Endothelial cell (in vitro differentiated cells): ENCODE measurements around the gene CACNA2D3. TPM values are rescaled to one million over a fixed set of nuclear protein-coding genes. Genes with fewer than 3 reads are reported as not detected.

Experiments
- DNase-seq: peaks from one replicate; pipeline ENCODE4 v3.0.0; 2021; ENCODE audit warnings: low spot score
- H3K27ac Mint-ChIP-seq: one replicate; pipeline ENCODE4 v1.8.0; 2021; ENCODE audit warnings: mixed read lengths, inconsistent platforms; ENCODE audit not compliant: unreplicated experiment
- H3K27me3 Mint-ChIP-seq: one replicate; pipeline ENCODE4 v1.8.0; 2021; ENCODE audit warnings: mild to moderate bottlenecking, moderate library complexity, mixed read lengths, inconsistent platforms; ENCODE audit not compliant: unreplicated experiment
- H3K36me3 Mint-ChIP-seq: one replicate; pipeline ENCODE4 v1.8.0; 2021; ENCODE audit warnings: mild to moderate bottlenecking, low read depth, mixed read lengths, inconsistent platforms; ENCODE audit not compliant: unreplicated experiment
- H3K4me1 Mint-ChIP-seq: one replicate; pipeline ENCODE4 v1.8.0; 2021; ENCODE audit warnings: mild to moderate bottlenecking, mixed read lengths, inconsistent platforms; ENCODE audit not compliant: unreplicated experiment
- H3K4me3 Mint-ChIP-seq: one replicate; pipeline ENCODE4 v1.8.0; 2021; ENCODE audit warnings: mild to moderate bottlenecking, mixed read lengths, inconsistent platforms; ENCODE audit not compliant: unreplicated experiment
- H3K9me3 Mint-ChIP-seq: one replicate; pipeline ENCODE4 v1.8.0; 2021; ENCODE audit warnings: mixed read lengths, inconsistent platforms; ENCODE audit not compliant: unreplicated experiment
- total RNA-seq: library from RNA; stranded (reverse); fragmentation: NEBNext Ultra II Directional; extraction: Animal tissue kit (Norgen Biotek cat#: 25700); gene quantifications from one replicate; pipeline ENCODE4 v1.2.1, GENCODE V29; 2021; ENCODE audit not compliant: unreplicated experiment
- TF ChIP-seq, protein P1 (sequence below): fragments of 200-600 bp; sonication (generic); IDR thresholded peaks from one replicate; pipeline ENCODE4 v1.5.0; 2021; ENCODE audit warnings: antibody characterized with exemption; ENCODE audit not compliant: unreplicated experiment

Gene CACNA2D3
- total RNA-seq, 1 donor from 2014 or later, result 0.46 TPM

DNA sequence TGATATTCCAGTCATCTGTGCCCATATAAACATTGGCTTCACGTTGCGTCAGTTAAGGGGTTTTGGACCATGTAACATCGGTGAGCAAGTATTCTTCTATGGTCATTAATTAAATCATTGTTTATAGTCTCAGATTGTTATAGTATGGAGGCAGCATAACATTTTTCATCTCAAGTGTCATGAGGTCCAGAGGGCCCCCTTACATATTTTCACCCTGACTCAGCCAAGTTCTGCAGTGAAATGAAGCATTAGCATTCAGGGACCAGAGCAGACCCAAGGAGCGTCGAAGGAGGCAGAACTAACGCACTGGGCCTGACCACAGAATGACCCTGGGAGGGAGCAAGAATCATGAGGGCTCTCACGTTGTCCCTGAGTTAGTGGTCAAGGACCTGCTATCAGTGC lies 634.0 kb downstream of the CACNA2D3 start:
- no peaks in the 10 kb centered on the region for H3K9me3 Mint-ChIP-seq
- H3K27me3 Mint-ChIP-seq, result peaks cover 2% of the 10 kb centered on the region
- TF ChIP-seq, protein P1, sequence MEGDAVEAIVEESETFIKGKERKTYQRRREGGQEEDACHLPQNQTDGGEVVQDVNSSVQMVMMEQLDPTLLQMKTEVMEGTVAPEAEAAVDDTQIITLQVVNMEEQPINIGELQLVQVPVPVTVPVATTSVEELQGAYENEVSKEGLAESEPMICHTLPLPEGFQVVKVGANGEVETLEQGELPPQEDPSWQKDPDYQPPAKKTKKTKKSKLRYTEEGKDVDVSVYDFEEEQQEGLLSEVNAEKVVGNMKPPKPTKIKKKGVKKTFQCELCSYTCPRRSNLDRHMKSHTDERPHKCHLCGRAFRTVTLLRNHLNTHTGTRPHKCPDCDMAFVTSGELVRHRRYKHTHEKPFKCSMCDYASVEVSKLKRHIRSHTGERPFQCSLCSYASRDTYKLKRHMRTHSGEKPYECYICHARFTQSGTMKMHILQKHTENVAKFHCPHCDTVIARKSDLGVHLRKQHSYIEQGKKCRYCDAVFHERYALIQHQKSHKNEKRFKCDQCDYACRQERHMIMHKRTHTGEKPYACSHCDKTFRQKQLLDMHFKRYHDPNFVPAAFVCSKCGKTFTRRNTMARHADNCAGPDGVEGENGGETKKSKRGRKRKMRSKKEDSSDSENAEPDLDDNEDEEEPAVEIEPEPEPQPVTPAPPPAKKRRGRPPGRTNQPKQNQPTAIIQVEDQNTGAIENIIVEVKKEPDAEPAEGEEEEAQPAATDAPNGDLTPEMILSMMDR, result no peak
- no peak overlapping the region for H3K27ac Mint-ChIP-seq
- H3K36me3 Mint-ChIP-seq, result no peaks in the 10 kb centered on the region
- H3K4me3 Mint-ChIP-seq, result no peak overlapping the region
- H3K4me1 Mint-ChIP-seq, result peaks cover 3% of the 10 kb centered on the region
- DNase-seq, result no peak

DNA sequence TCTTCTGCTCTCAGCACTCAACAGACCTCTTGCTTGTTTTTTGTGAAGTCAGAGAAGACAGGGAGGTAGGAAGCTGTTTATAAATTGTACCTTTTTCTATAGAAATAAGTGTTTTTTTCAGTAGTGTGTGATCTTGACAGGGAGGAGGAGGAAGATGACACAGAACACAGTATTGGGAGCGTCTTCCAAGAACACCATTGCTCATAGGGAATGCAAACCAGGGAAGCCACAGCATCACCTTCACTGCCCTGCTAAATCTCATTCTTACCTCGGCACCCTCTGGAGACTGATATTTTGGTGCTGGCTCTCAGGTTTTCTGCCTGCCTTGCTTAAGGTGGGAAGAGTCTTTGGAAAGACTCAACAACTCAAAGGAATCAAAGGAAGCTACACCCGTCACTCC lies 636.1 kb downstream of the CACNA2D3 start:
- no peak overlapping the region for H3K27ac Mint-ChIP-seq
- TF ChIP-seq, protein P1, result no peak
- H3K9me3 Mint-ChIP-seq, result no peaks in the 10 kb centered on the region
- peaks cover 3% of the 10 kb centered on the region for H3K27me3 Mint-ChIP-seq
- H3K4me3 Mint-ChIP-seq, result no peak overlapping the region
- H3K4me1 Mint-ChIP-seq, result peaks cover 3% of the 10 kb centered on the region
- no peaks in the 10 kb centered on the region for H3K36me3 Mint-ChIP-seq
- no peak for DNase-seq

DNA sequence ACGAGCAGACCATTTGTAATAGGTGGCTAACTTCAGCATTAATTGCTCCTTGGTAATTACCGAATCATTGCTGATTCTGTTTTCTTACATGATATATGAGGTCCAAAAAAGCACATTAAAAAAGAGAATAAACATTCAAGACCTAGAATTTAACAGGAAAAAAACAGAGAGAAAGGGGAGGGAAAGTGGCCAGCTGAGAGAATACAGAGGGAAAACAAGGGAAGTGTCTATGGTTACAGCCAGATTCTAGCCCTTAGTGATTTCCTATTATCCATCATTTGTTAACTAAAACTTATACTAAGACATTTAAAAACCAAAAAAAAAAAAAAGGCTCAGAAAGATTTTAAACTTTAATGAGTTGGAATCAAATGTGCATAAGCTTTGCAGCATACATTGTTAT lies 636.8 kb downstream of the CACNA2D3 start:
- TF ChIP-seq, protein P1, result no peak
- Mint-ChIP-seq H3K27ac (no peak overlapping the region), H3K9me3 (no peaks in the 10 kb centered on the region), H3K36me3 (no peaks in the 10 kb centered on the region), H3K4me3 (no peak overlapping the region), H3K4me1 (peaks cover 3% of the 10 kb centered on the region), H3K27me3 (peaks cover 3% of the 10 kb centered on the region)
- no peak for DNase-seq

DNA sequence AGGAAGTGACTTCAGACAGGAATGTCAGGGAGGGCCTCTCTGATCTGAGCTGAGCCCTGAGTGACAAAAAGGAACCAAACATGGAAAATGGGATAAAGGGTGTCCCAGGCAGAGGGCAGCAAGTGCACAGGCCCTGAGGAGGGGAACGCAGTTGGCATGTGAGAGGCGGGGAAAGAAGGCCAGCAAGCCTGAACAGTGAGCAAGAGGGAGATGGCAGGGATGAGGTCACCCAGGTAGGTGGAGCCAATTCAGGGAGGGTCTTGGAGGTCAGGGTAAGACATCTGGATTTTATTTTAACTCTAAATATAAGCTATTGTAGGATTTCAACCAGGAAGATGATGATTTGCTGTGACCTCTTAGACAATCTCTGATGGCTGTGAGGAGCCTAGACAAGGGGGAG lies 637.8 kb downstream of the CACNA2D3 start:
- Mint-ChIP-seq H3K4me1 (peaks cover 3% of the 10 kb centered on the region), H3K27ac (no peak overlapping the region), H3K36me3 (no peaks in the 10 kb centered on the region), H3K27me3 (peaks cover 3% of the 10 kb centered on the region), H3K4me3 (no peak overlapping the region), H3K9me3 (no peaks in the 10 kb centered on the region)
- no peak for DNase-seq
- TF ChIP-seq, protein P1, result no peak

DNA sequence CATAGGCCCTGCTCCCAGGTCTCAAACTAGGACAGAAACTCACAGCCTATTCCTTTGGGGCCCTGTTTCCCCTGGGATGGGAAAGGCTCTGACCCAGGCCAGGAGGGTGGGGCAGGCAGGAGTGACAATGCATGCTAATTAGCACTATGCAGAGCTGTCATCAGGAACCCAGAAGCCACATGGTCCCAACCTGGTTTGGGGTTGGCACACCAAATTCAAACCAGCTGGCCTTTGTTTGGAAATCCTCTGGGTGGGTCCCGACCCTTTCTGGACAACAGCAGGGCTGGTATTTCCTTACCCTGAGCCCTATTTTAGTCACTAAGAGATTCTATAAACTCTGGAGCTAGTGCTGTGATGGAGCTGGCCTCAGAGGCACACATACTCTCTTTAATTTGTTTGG lies 639.3 kb downstream of the CACNA2D3 start:
- TF ChIP-seq, protein P1, result no peak
- Mint-ChIP-seq H3K9me3 (no peaks in the 10 kb centered on the region), H3K36me3 (no peaks in the 10 kb centered on the region), H3K4me1 (no peaks in the 10 kb centered on the region), H3K4me3 (no peak overlapping the region), H3K27ac (no peak overlapping the region), H3K27me3 (peaks cover 3% of the 10 kb centered on the region)
- no peak for DNase-seq
